HepG2 (cell line): Measurements from ENCODE around the gene GRK6. TPM values are rescaled to one million over a fixed set of nuclear protein-coding genes. Genes with fewer than 3 reads are reported as not detected.

ENCODE experiments used
- ATAD3A ChIP-seq: sonication (generic); formaldehyde crosslinking; IDR thresholded peaks from 2 replicates; pipeline ENCODE4 v1.4.0; 2020; ENCODE audit warnings: missing genetic modification reagents
- CBX1 ChIP-seq: IDR thresholded peaks from one replicate; pipeline ENCODE4 v1.6.1; 2016; ENCODE audit warnings: antibody characterized with exemption, low read depth
- DR1 ChIP-seq: sonication (generic); formaldehyde crosslinking; IDR thresholded peaks from 2 replicates; pipeline ENCODE4 v1.8.0; 2021; ENCODE audit warnings: mild to moderate bottlenecking, missing genetic modification reagents, inconsistent platforms
- ELF1 ChIP-seq: sonication (generic); formaldehyde crosslinking; IDR thresholded peaks from 2 replicates; pipeline ENCODE4 v1.4.0; 2020; ENCODE audit warnings: missing genetic modification reagents
- GPN1 ChIP-seq: sonication (generic); formaldehyde crosslinking; IDR thresholded peaks from 2 replicates; pipeline ENCODE4 v1.5.1; 2020; ENCODE audit warnings: missing genetic modification reagents, borderline replicate concordance
- KAT2B ChIP-seq: fragments of 150-350 bp; IDR thresholded peaks from 2 replicates; pipeline ENCODE4 v1.6.1; 2014; ENCODE audit warnings: low read depth, low read length, borderline replicate concordance
- MTF1 ChIP-seq: sonication (generic); formaldehyde crosslinking; IDR thresholded peaks from 2 replicates; pipeline ENCODE4 v1.5.0; 2020; ENCODE audit warnings: missing genetic modification reagents
- PRPF4 ChIP-seq: fragments of 200-400 bp; formaldehyde crosslinking; IDR thresholded peaks from 2 replicates; pipeline ENCODE4 v1.6.1; 2016; ENCODE audit warnings: low read length, low read depth; ENCODE audit not compliant: poor library complexity, severe bottlenecking
- RFXANK ChIP-seq: IDR thresholded peaks from 2 replicates; pipeline ENCODE4 v1.6.1; 2016
- SMAD9 ChIP-seq: sonication (generic); formaldehyde crosslinking; IDR thresholded peaks from 2 replicates; pipeline ENCODE4 v1.5.1; 2020; ENCODE audit warnings: mild to moderate bottlenecking, missing genetic modification reagents
- SRSF4 ChIP-seq: fragments of 200-400 bp; formaldehyde crosslinking; IDR thresholded peaks from one replicate; pipeline ENCODE4 v1.6.1; 2018; ENCODE audit warnings: mild to moderate bottlenecking, low read depth, low read length, moderate library complexity; ENCODE audit not compliant: poor library complexity, severe bottlenecking
- ZFP1 ChIP-seq: IDR thresholded peaks from 2 replicates; pipeline ENCODE4 v1.6.1; 2016
- ZNF33B ChIP-seq: sonication (generic); formaldehyde crosslinking; IDR thresholded peaks from 2 replicates; pipeline ENCODE4 v1.5.1; 2020; ENCODE audit warnings: mild to moderate bottlenecking, missing genetic modification reagents
- ZNF616 ChIP-seq: sonication (generic); formaldehyde crosslinking; IDR thresholded peaks from 2 replicates; pipeline ENCODE4 v1.5.0; 2020; ENCODE audit warnings: low read depth, mild to moderate bottlenecking, missing genetic modification reagents
- ZNF788 ChIP-seq: sonication (generic); formaldehyde crosslinking; IDR thresholded peaks from 2 replicates; pipeline ENCODE4 v1.5.0; 2020; ENCODE audit warnings: mild to moderate bottlenecking, missing genetic modification reagents, borderline replicate concordance
- polyA plus RNA-seq, 8 experiments: library from polyadenylated mRNA; depleted of rRNA in 3 of 8; stranded (reverse) in 7 of 8; unstranded in 1 of 8; fragments of >200 nt; fragmentation: Illumina TruSeq in 4 of 8; extraction: Trizol in 4 of 8; gene quantifications; 2 replicates each; pipeline versions ENCODE4 v1.2.1 to v1.2.3, GENCODE V29; 2011 to 2016; ENCODE audit warnings: low read depth in 4 of 8, missing spikeins in 1 of 8, mixed read lengths in 1 of 8; ENCODE audit not compliant: insufficient read depth in 1 of 8
- total RNA-seq, 5 experiments: library from RNA; depleted of rRNA; stranded (reverse); fragments of >200 nt; fragmentation: Illumina TruSeq; extraction: Trizol; gene quantifications; 2 replicates each; pipeline ENCODE4 v1.2.3, GENCODE V29; 2016; ENCODE audit warnings: low read depth in 1 of 5
- TF ChIP-seq, protein P1 (sequence below): sonication (generic); formaldehyde crosslinking; IDR thresholded peaks from 2 replicates; pipeline ENCODE4 v1.4.0; 2020; ENCODE audit warnings: missing genetic modification reagents
- TF ChIP-seq, protein P2 (sequence below): sonication (generic); formaldehyde crosslinking; IDR thresholded peaks from 2 replicates; pipeline ENCODE4 v1.4.0; 2020; ENCODE audit warnings: missing genetic modification reagents
- TF ChIP-seq, protein P3 (sequence below): sonication (generic); formaldehyde crosslinking; IDR thresholded peaks from 2 replicates; pipeline ENCODE4 v1.8.1; 2023; ENCODE audit warnings: mild to moderate bottlenecking, moderate library complexity, missing genetic modification reagents
- TF ChIP-seq, protein P4 (sequence below): sonication (generic); formaldehyde crosslinking; IDR thresholded peaks from 2 replicates; pipeline ENCODE4 v1.5.1; 2020; ENCODE audit warnings: mild to moderate bottlenecking, missing genetic modification reagents, moderate library complexity
- TF ChIP-seq, protein P5 (sequence below): sonication (generic); formaldehyde crosslinking; IDR thresholded peaks from 2 replicates; pipeline ENCODE4 v1.8.0; 2022; ENCODE audit warnings: missing genetic modification reagents, mild to moderate bottlenecking, moderate library complexity, borderline replicate concordance

The GRK6 gene
- total and polyA plus RNA-seq, 2 of the 13 experiments (the other 11 are each of a cell fraction or from before 2014, with no cell fraction given): 13.2 to 19.9 TPM

DNA sequence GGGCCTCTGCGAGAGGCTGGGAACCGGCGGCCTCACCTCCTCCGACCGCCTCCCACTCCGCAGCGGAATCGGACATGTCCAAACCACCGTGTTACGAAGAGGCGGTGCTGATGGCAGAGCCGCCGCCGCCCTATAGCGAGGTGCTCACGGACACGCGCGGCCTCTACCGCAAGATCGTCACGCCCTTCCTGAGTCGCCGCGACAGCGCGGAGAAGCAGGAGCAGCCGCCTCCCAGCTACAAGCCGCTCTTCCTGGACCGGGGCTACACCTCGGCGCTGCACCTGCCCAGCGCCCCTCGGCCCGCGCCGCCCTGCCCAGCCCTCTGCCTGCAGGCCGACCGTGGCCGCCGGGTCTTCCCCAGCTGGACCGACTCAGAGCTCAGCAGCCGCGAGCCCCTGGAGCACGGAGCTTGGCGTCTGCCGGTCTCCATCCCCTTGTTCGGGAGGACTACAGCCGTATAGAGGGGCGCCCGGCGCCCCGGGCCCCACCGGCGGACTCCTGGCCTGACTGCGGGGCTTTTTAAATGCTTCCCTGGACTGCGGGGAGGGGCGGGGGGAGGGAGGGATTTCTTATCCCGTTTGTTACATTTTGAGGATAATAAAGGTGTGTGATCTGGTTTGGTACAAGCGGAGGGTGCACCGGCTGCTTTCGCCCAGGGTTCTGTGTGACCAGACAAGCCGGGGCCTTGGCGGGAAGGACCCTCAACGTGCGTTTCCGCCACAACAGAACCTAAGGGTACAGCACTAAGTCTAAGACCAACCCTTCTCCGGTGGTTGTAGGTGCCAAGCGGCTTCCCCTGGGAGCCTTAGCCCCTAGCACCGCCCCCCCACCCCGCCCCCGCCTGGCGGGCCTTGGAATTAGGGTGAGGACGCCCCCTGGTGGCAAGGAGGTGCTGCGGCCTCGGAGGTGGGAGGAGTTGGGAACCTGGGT, 29.4 kb downstream of the GRK6 start (continued):
- TF ChIP-seq, protein P1, sequence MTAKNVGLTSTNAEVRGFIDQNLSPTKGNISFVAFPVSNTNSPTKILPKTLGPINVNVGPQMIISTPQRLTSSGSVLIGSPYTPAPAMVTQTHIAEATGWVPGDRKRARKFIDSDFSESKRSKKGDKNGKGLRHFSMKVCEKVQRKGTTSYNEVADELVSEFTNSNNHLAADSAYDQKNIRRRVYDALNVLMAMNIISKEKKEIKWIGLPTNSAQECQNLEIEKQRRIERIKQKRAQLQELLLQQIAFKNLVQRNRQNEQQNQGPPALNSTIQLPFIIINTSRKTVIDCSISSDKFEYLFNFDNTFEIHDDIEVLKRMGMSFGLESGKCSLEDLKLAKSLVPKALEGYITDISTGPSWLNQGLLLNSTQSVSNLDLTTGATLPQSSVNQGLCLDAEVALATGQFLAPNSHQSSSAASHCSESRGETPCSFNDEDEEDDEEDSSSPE (CRISPR knock-in tag): no peak
- no peak for TF ChIP-seq SMAD9 (CRISPR knock-in tag)
- TF ChIP-seq PRPF4: no peak
- no peak for TF ChIP-seq ZNF616 (CRISPR knock-in tag)
- no peak for TF ChIP-seq ATAD3A
- no peak for TF ChIP-seq DR1 (CRISPR knock-in tag)
- no peak for TF ChIP-seq ELF1 (CRISPR knock-in tag)
- TF ChIP-seq ZFP1 (CRISPR knock-in tag): no peak
- TF ChIP-seq SRSF4: no peak
- TF ChIP-seq, protein P2, sequence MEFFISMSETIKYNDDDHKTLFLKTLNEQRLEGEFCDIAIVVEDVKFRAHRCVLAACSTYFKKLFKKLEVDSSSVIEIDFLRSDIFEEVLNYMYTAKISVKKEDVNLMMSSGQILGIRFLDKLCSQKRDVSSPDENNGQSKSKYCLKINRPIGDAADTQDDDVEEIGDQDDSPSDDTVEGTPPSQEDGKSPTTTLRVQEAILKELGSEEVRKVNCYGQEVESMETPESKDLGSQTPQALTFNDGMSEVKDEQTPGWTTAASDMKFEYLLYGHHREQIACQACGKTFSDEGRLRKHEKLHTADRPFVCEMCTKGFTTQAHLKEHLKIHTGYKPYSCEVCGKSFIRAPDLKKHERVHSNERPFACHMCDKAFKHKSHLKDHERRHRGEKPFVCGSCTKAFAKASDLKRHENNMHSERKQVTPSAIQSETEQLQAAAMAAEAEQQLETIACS: no peak
- TF ChIP-seq RFXANK (CRISPR knock-in tag): no peak
- TF ChIP-seq, protein P3, sequence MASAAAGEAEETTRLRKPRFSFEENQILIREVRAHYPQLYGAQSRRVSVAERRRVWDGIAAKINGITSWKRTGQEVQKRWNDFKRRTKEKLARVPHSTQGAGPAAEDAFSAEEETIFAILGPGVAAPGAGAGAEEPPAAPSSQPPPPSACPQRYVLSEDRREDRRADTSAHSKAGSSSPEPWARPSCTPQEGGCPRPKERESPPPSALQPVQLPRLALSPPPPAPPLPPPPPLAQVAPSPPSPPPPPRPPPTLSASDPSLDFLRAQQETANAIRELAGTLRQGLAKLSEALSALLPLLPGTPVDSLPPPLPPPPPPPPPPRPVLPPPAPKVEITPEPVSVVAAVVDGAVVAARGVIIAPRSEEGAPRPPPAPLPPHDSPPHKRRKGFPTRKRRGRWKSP (CRISPR knock-in tag): peak; percentile 7; the same call in 1 of the 2 replicates
- TF ChIP-seq, protein P4, sequence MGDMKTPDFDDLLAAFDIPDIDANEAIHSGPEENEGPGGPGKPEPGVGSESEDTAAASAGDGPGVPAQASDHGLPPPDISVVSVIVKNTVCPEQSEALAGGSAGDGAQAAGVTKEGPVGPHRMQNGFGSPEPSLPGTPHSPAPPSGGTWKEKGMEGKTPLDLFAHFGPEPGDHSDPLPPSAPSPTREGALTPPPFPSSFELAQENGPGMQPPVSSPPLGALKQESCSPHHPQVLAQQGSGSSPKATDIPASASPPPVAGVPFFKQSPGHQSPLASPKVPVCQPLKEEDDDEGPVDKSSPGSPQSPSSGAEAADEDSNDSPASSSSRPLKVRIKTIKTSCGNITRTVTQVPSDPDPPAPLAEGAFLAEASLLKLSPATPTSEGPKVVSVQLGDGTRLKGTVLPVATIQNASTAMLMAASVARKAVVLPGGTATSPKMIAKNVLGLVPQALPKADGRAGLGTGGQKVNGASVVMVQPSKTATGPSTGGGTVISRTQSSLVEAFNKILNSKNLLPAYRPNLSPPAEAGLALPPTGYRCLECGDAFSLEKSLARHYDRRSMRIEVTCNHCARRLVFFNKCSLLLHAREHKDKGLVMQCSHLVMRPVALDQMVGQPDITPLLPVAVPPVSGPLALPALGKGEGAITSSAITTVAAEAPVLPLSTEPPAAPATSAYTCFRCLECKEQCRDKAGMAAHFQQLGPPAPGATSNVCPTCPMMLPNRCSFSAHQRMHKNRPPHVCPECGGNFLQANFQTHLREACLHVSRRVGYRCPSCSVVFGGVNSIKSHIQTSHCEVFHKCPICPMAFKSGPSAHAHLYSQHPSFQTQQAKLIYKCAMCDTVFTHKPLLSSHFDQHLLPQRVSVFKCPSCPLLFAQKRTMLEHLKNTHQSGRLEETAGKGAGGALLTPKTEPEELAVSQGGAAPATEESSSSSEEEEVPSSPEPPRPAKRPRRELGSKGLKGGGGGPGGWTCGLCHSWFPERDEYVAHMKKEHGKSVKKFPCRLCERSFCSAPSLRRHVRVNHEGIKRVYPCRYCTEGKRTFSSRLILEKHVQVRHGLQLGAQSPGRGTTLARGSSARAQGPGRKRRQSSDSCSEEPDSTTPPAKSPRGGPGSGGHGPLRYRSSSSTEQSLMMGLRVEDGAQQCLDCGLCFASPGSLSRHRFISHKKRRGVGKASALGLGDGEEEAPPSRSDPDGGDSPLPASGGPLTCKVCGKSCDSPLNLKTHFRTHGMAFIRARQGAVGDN (CRISPR knock-in tag): peak; percentile 67
- no peak for TF ChIP-seq GPN1 (CRISPR knock-in tag)
- TF ChIP-seq ZNF33B (CRISPR knock-in tag): no peak
- TF ChIP-seq MTF1 (CRISPR knock-in tag): no peak
- TF ChIP-seq KAT2B: no peak
- peak; percentile 29; the same call in 1 of the 2 replicates for TF ChIP-seq ZNF788 (CRISPR knock-in tag)
- TF ChIP-seq, protein P5, sequence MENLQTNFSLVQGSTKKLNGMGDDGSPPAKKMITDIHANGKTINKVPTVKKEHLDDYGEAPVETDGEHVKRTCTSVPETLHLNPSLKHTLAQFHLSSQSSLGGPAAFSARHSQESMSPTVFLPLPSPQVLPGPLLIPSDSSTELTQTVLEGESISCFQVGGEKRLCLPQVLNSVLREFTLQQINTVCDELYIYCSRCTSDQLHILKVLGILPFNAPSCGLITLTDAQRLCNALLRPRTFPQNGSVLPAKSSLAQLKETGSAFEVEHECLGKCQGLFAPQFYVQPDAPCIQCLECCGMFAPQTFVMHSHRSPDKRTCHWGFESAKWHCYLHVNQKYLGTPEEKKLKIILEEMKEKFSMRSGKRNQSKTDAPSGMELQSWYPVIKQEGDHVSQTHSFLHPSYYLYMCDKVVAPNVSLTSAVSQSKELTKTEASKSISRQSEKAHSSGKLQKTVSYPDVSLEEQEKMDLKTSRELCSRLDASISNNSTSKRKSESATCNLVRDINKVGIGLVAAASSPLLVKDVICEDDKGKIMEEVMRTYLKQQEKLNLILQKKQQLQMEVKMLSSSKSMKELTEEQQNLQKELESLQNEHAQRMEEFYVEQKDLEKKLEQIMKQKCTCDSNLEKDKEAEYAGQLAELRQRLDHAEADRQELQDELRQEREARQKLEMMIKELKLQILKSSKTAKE (CRISPR knock-in tag): no peak
- TF ChIP-seq CBX1: no peak
